Measurements from ENCODE around the gene DIP2C. TPM values are rescaled to one million over a fixed set of nuclear protein-coding genes. Genes with fewer than 3 reads are reported as not detected.
"Not testable (repeated sequence)": the region's sequence is repeated elsewhere in the genome, so short reads cannot be mapped to it uniquely, and the experiment has no call there.

The DIP2C gene
- total RNA-seq, 2 experiments from 2014 or later, result 0.85 to 0.95 TPM

- H3K36me3 Mint-ChIP-seq (ENCODE audit: low read depth), result no peaks in the 10 kb centered on the region
- peaks cover 4% of the 10 kb centered on the region for H3K27me3 Mint-ChIP-seq
- DNase-seq (no peak), ATAC-seq (no peak)
- intact Hi-C loops (cut with micrococcal nuclease), result no loop called here
- H3K4me1 Mint-ChIP-seq (ENCODE audit: low read depth), result peaks cover 3% of the 10 kb centered on the region
- H3K9me3 Mint-ChIP-seq, result no peaks in the 10 kb centered on the region
- ChIA-PET CTCF (no interaction called here), POLR2A (interaction anchor here (0.6 kb wide), 1 partner anchor 1181 kb away, joined by 3 read pairs; no protein-coding TSS in a partner anchor)
- TF ChIP-seq CTCF (IDR thresholded peaks at IDR 0.05), result no peak
- no peak overlapping the region for H3K4me3 Mint-ChIP-seq
- no peak overlapping the region for H3K27ac Mint-ChIP-seq
Observed at GRCh38 chr10:661597-662222, 27.8 kb downstream of the DIP2C start.

GRCh38 chr10:660970-661596, 28.4 kb downstream of the DIP2C start:
- CTCF ChIA-PET, result no interaction called here

GRCh38 chr10:660413-660969, 29.0 kb downstream of the DIP2C start:
- Mint-ChIP-seq H3K27me3 (peaks cover 4% of the 10 kb centered on the region), H3K9me3 (no peaks in the 10 kb centered on the region), H3K27ac (no peak overlapping the region), H3K36me3 (ENCODE audit: low read depth) (no peaks in the 10 kb centered on the region), H3K4me1 (ENCODE audit: low read depth) (peaks cover 3% of the 10 kb centered on the region), H3K4me3 (no peak overlapping the region)
- ATAC-seq, result no peak
- no peak for DNase-seq
- intact Hi-C loops (cut with micrococcal nuclease), result no loop called here
- ChIA-PET POLR2A (no interaction called here), CTCF (no interaction called here)
- TF ChIP-seq CTCF (IDR thresholded peaks at IDR 0.05), result no peak

More at GRCh38 chr10:660970-661596, 28.4 kb downstream of the DIP2C start:
- ATAC-seq (no peak), DNase-seq (no peak)
- no peak overlapping the region for H3K27ac Mint-ChIP-seq
- H3K9me3 Mint-ChIP-seq, result no peaks in the 10 kb centered on the region
- H3K4me3 Mint-ChIP-seq, result no peak overlapping the region
- intact Hi-C loops (cut with micrococcal nuclease), result no loop called here
- no peak for TF ChIP-seq CTCF (IDR thresholded peaks at IDR 0.05)
- POLR2A ChIA-PET, result interaction anchor here (0.6 kb wide), 1 partner anchor 1182 kb away, joined by 3 read pairs; no protein-coding TSS in a partner anchor
- peaks cover 3% of the 10 kb centered on the region for H3K4me1 Mint-ChIP-seq (ENCODE audit: low read depth)
- H3K27me3 Mint-ChIP-seq, result peaks cover 4% of the 10 kb centered on the region
- H3K36me3 Mint-ChIP-seq (ENCODE audit: low read depth), result no peaks in the 10 kb centered on the region

GRCh38 chr10:659688-660141, 29.8 kb downstream of the DIP2C start:
- Mint-ChIP-seq H3K36me3 (ENCODE audit: low read depth) (no peaks in the 10 kb centered on the region), H3K9me3 (no peaks in the 10 kb centered on the region), H3K27ac (no peak overlapping the region), H3K27me3 (peaks cover 4% of the 10 kb centered on the region), H3K4me1 (ENCODE audit: low read depth) (peaks cover 3% of the 10 kb centered on the region), H3K4me3 (no peak overlapping the region)
- POLR2A ChIA-PET, result no interaction called here
- DNase-seq (no peak), ATAC-seq (no peak)
- CTCF ChIA-PET, result no interaction called here
- intact Hi-C loops (cut with micrococcal nuclease), result no loop called here
- no peak for TF ChIP-seq CTCF (IDR thresholded peaks at IDR 0.05)

- DNase-seq; H3K9me3 Mint-ChIP-seq; POLR2A ChIA-PET; H3K27ac Mint-ChIP-seq; intact Hi-C loops (cut with micrococcal nuclease); H3K27me3 Mint-ChIP-seq; ATAC-seq; H3K4me1 Mint-ChIP-seq (ENCODE audit: low read depth); H3K4me3 Mint-ChIP-seq; H3K36me3 Mint-ChIP-seq (ENCODE audit: low read depth); CTCF ChIA-PET: not testable (repeated sequence)
Observed at GRCh38 chr10:657816-658350, 31.6 kb downstream of the DIP2C start.
